Right lobe of liver (tissue), 4 donors: ENCODE results near the gene TMEM201.

ENCODE experiments used
- POLR2A ChIP-seq: fragments of 450-650 bp; IDR thresholded peaks from one replicate; pipeline ENCODE4 v1.6.1; 2017; ENCODE audit warnings: antibody characterized with exemption, mild to moderate bottlenecking
- TF ChIP-seq, protein P1 (sequence below), 4 donors: fragments of 200-600 bp in 3 of 4; fragments of 450-650 bp in 1 of 4; IDR thresholded peaks; one replicate each; pipeline versions ENCODE4 v1.5.1 to v1.8.0; 2016 to 2022; ENCODE audit warnings: antibody characterized with exemption in 4 of 4, mild to moderate bottlenecking in 2 of 4
- donor health status: DM: no; HTN: no; CAD: no.
- donor health status: DM: no; HTN: no; CAD: no.
- donor health status: DM: no; HTN: yes; CAD: no.

GRCh38 chr1:9590945-9591668, 2.4 kb downstream of the TMEM201 start:
- no peak for TF ChIP-seq POLR2A
- TF ChIP-seq, protein P1, sequence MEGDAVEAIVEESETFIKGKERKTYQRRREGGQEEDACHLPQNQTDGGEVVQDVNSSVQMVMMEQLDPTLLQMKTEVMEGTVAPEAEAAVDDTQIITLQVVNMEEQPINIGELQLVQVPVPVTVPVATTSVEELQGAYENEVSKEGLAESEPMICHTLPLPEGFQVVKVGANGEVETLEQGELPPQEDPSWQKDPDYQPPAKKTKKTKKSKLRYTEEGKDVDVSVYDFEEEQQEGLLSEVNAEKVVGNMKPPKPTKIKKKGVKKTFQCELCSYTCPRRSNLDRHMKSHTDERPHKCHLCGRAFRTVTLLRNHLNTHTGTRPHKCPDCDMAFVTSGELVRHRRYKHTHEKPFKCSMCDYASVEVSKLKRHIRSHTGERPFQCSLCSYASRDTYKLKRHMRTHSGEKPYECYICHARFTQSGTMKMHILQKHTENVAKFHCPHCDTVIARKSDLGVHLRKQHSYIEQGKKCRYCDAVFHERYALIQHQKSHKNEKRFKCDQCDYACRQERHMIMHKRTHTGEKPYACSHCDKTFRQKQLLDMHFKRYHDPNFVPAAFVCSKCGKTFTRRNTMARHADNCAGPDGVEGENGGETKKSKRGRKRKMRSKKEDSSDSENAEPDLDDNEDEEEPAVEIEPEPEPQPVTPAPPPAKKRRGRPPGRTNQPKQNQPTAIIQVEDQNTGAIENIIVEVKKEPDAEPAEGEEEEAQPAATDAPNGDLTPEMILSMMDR (IDR thresholded peaks at IDR 0.05), result no peak
